ENCODE results near the gene TYSND1. TPM values are rescaled to one million over a fixed set of nuclear protein-coding genes. Genes with fewer than 3 reads are reported as not detected.

Gene TYSND1
- total RNA-seq, 1 donor from 2014 or later = 6.7 TPM

DNA sequence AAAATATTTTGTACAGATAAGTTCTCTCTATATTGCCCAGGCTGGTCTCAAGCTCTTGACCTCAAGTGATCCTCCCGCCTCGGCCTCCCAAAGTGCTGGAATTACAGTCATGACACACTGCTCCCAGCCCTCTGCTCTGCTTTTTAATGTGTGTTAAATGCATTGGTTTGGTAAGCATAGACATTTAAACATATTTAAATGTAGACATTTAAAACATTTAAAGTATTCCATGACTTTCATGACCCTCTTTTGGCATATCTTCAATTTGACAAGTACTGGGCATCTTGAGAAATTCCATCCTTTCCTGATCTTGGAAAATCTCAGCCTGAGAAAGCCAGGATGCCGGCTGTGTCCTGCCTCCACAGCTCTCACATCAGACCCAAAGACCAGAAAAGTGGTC is 29.0 kb upstream of the TYSND1 start:
- no peak overlapping the region for H3K4me3 Mint-ChIP-seq (ENCODE audit: unreplicated experiment)
- peaks cover 15% of the 10 kb centered on the region for H3K4me1 Mint-ChIP-seq (ENCODE audit: unreplicated experiment)
- H3K27ac Mint-ChIP-seq (ENCODE audit: unreplicated experiment) = no peak overlapping the region
- peaks cover 7% of the 10 kb centered on the region for H3K27me3 Mint-ChIP-seq (ENCODE audit: unreplicated experiment)
- no peak for DNase-seq (ENCODE audit: low spot score)
- no peaks in the 10 kb centered on the region for H3K9me3 Mint-ChIP-seq (ENCODE audit: unreplicated experiment)
- TF ChIP-seq, protein P1, sequence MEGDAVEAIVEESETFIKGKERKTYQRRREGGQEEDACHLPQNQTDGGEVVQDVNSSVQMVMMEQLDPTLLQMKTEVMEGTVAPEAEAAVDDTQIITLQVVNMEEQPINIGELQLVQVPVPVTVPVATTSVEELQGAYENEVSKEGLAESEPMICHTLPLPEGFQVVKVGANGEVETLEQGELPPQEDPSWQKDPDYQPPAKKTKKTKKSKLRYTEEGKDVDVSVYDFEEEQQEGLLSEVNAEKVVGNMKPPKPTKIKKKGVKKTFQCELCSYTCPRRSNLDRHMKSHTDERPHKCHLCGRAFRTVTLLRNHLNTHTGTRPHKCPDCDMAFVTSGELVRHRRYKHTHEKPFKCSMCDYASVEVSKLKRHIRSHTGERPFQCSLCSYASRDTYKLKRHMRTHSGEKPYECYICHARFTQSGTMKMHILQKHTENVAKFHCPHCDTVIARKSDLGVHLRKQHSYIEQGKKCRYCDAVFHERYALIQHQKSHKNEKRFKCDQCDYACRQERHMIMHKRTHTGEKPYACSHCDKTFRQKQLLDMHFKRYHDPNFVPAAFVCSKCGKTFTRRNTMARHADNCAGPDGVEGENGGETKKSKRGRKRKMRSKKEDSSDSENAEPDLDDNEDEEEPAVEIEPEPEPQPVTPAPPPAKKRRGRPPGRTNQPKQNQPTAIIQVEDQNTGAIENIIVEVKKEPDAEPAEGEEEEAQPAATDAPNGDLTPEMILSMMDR (IDR thresholded peaks at IDR 0.05; ENCODE audit: unreplicated experiment) = no peak
- H3K36me3 Mint-ChIP-seq (ENCODE audit: low read depth, unreplicated experiment) = no peaks in the 10 kb centered on the region

DNA sequence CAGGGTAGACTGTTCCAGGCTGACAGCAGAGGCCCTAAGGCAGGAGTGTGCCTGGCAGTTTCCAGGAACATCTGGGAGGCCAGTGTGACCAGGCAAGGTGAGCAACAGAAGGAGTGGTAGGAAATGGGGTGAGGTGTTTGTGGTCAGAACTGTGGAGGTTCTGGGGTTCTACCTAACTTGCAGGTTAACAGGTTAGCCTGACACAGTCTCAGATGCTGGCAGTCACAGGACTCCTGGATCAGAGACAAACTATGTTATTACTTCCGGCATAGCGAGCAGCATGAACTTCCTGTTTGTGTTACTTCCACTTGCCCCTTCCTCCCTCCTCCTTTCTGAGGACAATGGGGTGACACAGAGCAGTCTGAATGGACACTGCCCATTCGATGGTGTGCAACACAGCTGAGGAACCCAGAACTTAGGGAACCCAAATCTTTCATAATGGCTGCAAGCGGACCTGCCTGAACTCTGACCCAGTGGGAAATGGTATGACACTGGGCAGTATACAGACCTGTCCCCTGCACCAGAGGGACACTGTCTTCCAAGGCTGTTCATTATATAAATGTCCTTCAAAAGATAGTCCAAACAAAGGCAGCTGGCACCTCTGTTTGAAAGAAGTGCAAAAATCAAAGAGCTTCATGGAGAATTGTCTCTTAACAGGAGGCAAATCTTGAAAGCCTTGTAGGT is 27.7 kb upstream of the TYSND1 start:
- TF ChIP-seq, protein P1 (IDR thresholded peaks at IDR 0.05; ENCODE audit: unreplicated experiment) = no peak
- DNase-seq (ENCODE audit: low spot score) = no peak
- H3K36me3 Mint-ChIP-seq (ENCODE audit: low read depth, unreplicated experiment) = no peaks in the 10 kb centered on the region
- H3K4me3 Mint-ChIP-seq (ENCODE audit: unreplicated experiment) = no peak overlapping the region
- peaks cover 8% of the 10 kb centered on the region for H3K27me3 Mint-ChIP-seq (ENCODE audit: unreplicated experiment)
- H3K9me3 Mint-ChIP-seq (ENCODE audit: unreplicated experiment) = no peaks in the 10 kb centered on the region
- H3K4me1 Mint-ChIP-seq (ENCODE audit: unreplicated experiment) = peaks cover 21% of the 10 kb centered on the region
- H3K27ac Mint-ChIP-seq (ENCODE audit: unreplicated experiment) = peak overlapping the region; percentile 77

DNA sequence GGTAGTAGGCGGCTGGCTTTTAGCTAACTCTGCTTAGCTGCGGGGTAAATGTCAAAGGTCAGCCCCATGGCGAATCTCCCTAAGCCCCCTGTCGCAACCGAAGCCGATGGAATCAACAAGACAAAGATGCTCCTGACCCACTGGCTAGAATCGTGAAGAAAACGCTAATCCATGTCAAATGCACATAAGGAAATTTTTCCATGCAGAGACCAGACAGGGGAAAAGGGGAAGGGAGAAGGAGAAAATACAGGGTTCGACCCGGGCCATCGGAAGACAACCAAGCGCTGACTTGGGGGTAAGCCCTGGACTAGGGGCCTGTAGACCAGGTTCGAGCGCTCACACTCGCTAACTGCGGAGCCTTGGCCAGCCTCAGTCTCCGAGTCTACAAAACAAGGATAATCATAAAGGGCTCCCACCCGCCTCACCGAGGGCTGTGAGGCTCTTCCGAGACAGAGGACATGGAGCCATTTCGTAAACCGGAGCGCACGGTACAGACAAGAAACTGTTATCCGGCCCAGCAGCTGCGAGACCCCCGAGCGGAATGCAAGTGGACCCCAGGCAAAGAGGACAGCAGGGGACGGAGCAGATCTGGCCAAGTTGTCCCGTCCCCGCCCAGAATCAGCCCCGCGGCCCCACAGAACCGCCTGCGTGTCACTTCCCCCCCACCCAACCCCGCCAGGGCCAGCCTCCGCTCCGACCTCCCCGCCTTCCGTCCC is 23.3 kb upstream of the TYSND1 start:
- H3K4me1 Mint-ChIP-seq (ENCODE audit: unreplicated experiment) = peaks cover 39% of the 10 kb centered on the region
- peaks cover 12% of the 10 kb centered on the region for H3K27me3 Mint-ChIP-seq (ENCODE audit: unreplicated experiment)

DNA sequence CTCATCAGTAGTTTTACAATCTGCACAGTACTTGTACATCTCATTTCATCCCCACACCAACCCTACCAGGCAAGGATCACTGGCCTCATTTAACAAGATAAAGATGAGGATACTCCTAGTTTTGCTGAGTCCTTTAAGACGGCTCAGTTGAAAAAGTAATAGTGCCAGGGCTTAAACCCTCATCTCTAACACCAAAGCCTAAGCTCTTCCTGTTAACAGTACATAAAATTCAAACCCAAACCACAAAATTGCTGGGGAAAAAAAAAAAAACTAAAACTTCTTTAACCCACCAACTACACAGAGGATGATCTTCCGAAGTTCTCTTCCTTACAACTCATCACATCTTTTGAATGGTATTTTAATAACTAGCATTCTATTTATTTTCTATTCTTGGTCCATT is 22.5 kb upstream of the TYSND1 start:
- no peak for DNase-seq (ENCODE audit: low spot score)
- Mint-ChIP-seq H3K4me3 (ENCODE audit: unreplicated experiment) (peak overlapping the region; percentile 97), H3K27me3 (ENCODE audit: unreplicated experiment) (peaks cover 10% of the 10 kb centered on the region), H3K9me3 (ENCODE audit: unreplicated experiment) (no peaks in the 10 kb centered on the region), H3K27ac (ENCODE audit: unreplicated experiment) (peak overlapping the region; percentile 90), H3K4me1 (ENCODE audit: unreplicated experiment) (peaks cover 33% of the 10 kb centered on the region), H3K36me3 (ENCODE audit: low read depth, unreplicated experiment) (peaks cover 8% of the 10 kb centered on the region)
- TF ChIP-seq, protein P1 (IDR thresholded peaks at IDR 0.05; ENCODE audit: unreplicated experiment) = no peak

More for the DNA sequence above, 23.3 kb upstream of the TYSND1 start:
- Mint-ChIP-seq H3K27ac (ENCODE audit: unreplicated experiment) (peak overlapping the region; percentile 90), H3K36me3 (ENCODE audit: low read depth, unreplicated experiment) (peaks cover 8% of the 10 kb centered on the region), H3K4me3 (ENCODE audit: unreplicated experiment) (peak overlapping the region; percentile 97), H3K9me3 (ENCODE audit: unreplicated experiment) (no peaks in the 10 kb centered on the region)
- TF ChIP-seq, protein P1 (IDR thresholded peaks at IDR 0.05; ENCODE audit: unreplicated experiment) = no peak
- DNase-seq (ENCODE audit: low spot score) = no peak

DNA sequence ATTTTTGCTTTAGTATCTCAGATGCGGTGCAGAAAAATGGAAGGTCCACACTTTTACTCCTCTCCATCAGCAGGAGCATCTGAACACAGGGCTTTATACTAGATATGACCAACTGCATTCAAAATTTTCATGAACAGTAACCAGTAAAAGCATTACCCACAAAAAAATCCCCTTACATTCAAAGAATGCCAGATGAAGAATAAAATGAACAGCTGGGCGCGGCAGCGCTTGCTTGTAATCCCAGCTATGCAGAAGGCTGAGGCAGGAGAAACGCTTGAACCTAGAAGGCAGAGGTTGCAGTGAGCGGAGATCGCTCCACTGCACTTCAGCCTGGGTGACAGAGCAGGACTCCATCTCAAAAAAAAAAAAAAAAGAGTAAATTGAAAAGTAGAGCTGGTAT is 20.7 kb upstream of the TYSND1 start:
- H3K4me1 Mint-ChIP-seq (ENCODE audit: unreplicated experiment) = peaks cover 35% of the 10 kb centered on the region
- peak overlapping the region; percentile 40 for H3K4me3 Mint-ChIP-seq (ENCODE audit: unreplicated experiment)
- DNase-seq (ENCODE audit: low spot score) = no peak
- no peak overlapping the region for H3K27ac Mint-ChIP-seq (ENCODE audit: unreplicated experiment)
- H3K36me3 Mint-ChIP-seq (ENCODE audit: low read depth, unreplicated experiment) = peaks cover 12% of the 10 kb centered on the region
- TF ChIP-seq, protein P1 (IDR thresholded peaks at IDR 0.05; ENCODE audit: unreplicated experiment) = no peak
- peaks cover 8% of the 10 kb centered on the region for H3K27me3 Mint-ChIP-seq (ENCODE audit: unreplicated experiment)
- no peaks in the 10 kb centered on the region for H3K9me3 Mint-ChIP-seq (ENCODE audit: unreplicated experiment)
